Kidney (tissue), 14 donors: Measurements from ENCODE around the gene NFYC. TPM values are rescaled to one million over a fixed set of nuclear protein-coding genes. Genes with fewer than 3 reads are reported as not detected.
"Not testable (repeated sequence)": the region's sequence is repeated elsewhere in the genome, so short reads cannot be mapped to it uniquely, and the experiment has no call there.

Experiments
- DNase-seq, 5 donors: peaks; one replicate each; pipeline ENCODE4 v3.0.0-alpha.2; 2013 to 2020
- FAIRE-seq: peaks from 2 replicates; lab custom pipeline; 2012; peaks lifted over from hg19 to GRCh38; lab: Jason Lieb, UNC
- H3K27ac ChIP-seq, 2 donors: one replicate each; pipeline ENCODE4 v1.7.0; 2013; ENCODE audit warnings: low read depth in 2 of 2, low read length in 2 of 2, inconsistent platforms in 1 of 2
- H3K27me3 ChIP-seq: one replicate; pipeline ENCODE4 v1.7.1; 2013; ENCODE audit warnings: low read length, inconsistent platforms; ENCODE audit not compliant: control insufficient read depth, insufficient read depth
- H3K36me3 ChIP-seq, 3 donors: one replicate each; pipeline versions ENCODE4 v1.7.0 to v1.7.1; 2013; ENCODE audit warnings: low read length in 3 of 3, control low read depth in 1 of 3, inconsistent platforms in 1 of 3; ENCODE audit not compliant: insufficient read depth in 3 of 3, control insufficient read depth in 2 of 3
- H3K4me1 ChIP-seq, 3 donors: one replicate each; pipeline versions ENCODE4 v1.7.0 to v1.7.1; 2013; ENCODE audit warnings: low read length in 3 of 3, inconsistent platforms in 1 of 3, low read depth in 1 of 3; ENCODE audit not compliant: control insufficient read depth in 2 of 3, insufficient read depth in 2 of 3
- H3K4me3 ChIP-seq, 3 donors: one replicate each; pipeline versions ENCODE4 v1.7.0 to v1.8.1; 2013; ENCODE audit warnings: low read length in 3 of 3, control low read depth in 1 of 3, inconsistent platforms in 1 of 3
- H3K9ac ChIP-seq, 3 donors: one replicate each; pipeline versions ENCODE4 v1.7.0 to v1.7.1; 2013; ENCODE audit warnings: low read length in 3 of 3, control low read depth in 1 of 3, inconsistent platforms in 1 of 3
- H3K9me3 ChIP-seq, 3 donors: one replicate each; pipeline versions ENCODE4 v1.7.0 to v1.7.1; 2013; ENCODE audit warnings: low read length in 3 of 3, control low read depth in 1 of 3, inconsistent platforms in 1 of 3; ENCODE audit not compliant: control insufficient read depth in 2 of 3, insufficient read depth in 1 of 3
- CTCF ChIP-seq: IDR thresholded peaks from 3 replicates; pipeline ENCODE4 v1.5.1; 2012; ENCODE audit warnings: mild to moderate bottlenecking, moderate library complexity, borderline replicate concordance; ENCODE audit not compliant: insufficient read depth; ENCODE audit errors: extremely low read depth
- intact Hi-C: fragments of 100-400 bp; cut with DNase I; formaldehyde crosslinking; loops from one replicate; pipeline ENCODE4 v1.11.1; 2022
- polyA plus RNA-seq: library from polyadenylated mRNA; stranded (reverse); fragments of 350-450 nt; fragmentation: Illumina TruSeq; extraction: RNeasy Lipid Tissue Mini Kit (QIAGEN cat#74804); gene quantifications from one replicate; pipeline ENCODE4 v1.2.3, GENCODE V29; 2014; ENCODE audit warnings: low read depth, low replicate concordance; ENCODE audit not compliant: insufficient read depth
- total RNA-seq: library from RNA; stranded (reverse); fragmentation: NEBNext Ultra II Directional; extraction: Animal tissue kit (Norgen Biotek cat#: 25700); gene quantifications from one replicate; pipeline ENCODE4 v1.2.1, GENCODE V29; 2021
- donor health status: control.
- donor health status: control.
- donor health status: control.
- donor health status: control.
- donor health status: control.
- donor health status: DM: yes; HTN: yes; CAD: no.
- donor health status: Normal renal cell carcinoma (clear cell type).

NFYC gene
- total and polyA plus RNA-seq, 2 donors from 2014 or later: 52.1 to 69.3 TPM

- TF ChIP-seq CTCF: no peak
- no peak for DNase-seq
- intact Hi-C loops: no loop called here
These were observed 31.1 kb downstream of the NFYC start for GRCh38 chr1:40722622-40723021.

DNA sequence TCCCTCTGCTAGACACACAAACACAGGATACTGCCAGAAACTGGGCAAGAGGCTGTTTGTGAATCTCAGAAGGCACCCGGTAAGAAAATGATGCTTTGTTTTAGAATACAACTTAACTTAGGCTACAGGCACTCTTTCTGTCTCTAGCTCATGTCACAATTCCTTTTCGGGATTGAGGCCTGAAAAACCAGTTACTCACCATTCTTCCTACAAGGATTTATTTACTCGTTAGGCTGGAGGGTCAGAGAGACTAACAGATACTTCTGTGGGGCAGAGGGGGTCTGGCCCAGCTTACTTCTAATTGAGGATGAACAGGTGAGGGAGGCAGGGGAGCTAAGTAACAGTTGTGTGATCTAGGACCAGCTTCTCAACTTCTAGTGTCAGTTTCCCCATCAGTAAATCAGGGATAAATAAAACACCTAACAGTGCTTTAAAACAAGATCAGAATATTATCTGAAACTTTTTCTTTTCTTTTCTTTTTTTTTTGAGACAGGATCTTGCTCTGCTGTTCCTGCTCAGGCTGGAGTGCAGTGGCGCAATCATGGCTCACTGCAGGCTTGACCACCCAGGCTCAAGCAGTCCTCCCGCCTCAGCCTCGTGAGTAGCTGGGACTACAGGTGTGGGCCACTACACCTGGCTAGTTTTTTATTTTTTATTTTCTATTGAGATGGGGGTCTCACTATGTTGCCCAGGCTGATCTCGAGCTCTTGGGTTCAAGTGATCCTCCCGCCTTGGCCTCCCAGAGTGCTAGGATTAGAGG lies 31.9 kb downstream of the NFYC start:
- H3K4me1 ChIP-seq: peaks cover 0 to 15% (median 0%) of the 10 kb centered on the region in 3 donors
- H3K27ac ChIP-seq: no peak overlapping the region
- DNase-seq: no peak
- intact Hi-C loops: no loop called here
- FAIRE-seq: no peak
- no peaks in the 10 kb centered on the region for H3K36me3 ChIP-seq
- H3K4me3 ChIP-seq: no peak overlapping the region
- no peak overlapping the region for H3K9ac ChIP-seq
- TF ChIP-seq CTCF: no peak
- no peaks in the 10 kb centered on the region for H3K27me3 ChIP-seq
- H3K9me3 ChIP-seq: no peaks in the 10 kb centered on the region

More at GRCh38 chr1:40722622-40723021, 31.1 kb downstream of the NFYC start:
- Histone ChIP-seq H3K27ac (no peak overlapping the region), H3K4me1 (peaks cover 0 to 18% (median 0%) of the 10 kb centered on the region in 3 donors), H3K9me3 (no peaks in the 10 kb centered on the region), H3K9ac (no peak overlapping the region), H3K27me3 (no peaks in the 10 kb centered on the region), H3K4me3 (no peak overlapping the region), H3K36me3 (no peaks in the 10 kb centered on the region)
- FAIRE-seq: no peak

- H3K27ac ChIP-seq, H3K9ac ChIP-seq, H3K4me1 ChIP-seq, H3K27me3 ChIP-seq, intact Hi-C loops, H3K9me3 ChIP-seq, FAIRE-seq, H3K4me3 ChIP-seq, H3K36me3 ChIP-seq, DNase-seq: not testable (repeated sequence)
These were observed 36.2 kb downstream of the NFYC start for GRCh38 chr1:40727662-40728061.

DNA sequence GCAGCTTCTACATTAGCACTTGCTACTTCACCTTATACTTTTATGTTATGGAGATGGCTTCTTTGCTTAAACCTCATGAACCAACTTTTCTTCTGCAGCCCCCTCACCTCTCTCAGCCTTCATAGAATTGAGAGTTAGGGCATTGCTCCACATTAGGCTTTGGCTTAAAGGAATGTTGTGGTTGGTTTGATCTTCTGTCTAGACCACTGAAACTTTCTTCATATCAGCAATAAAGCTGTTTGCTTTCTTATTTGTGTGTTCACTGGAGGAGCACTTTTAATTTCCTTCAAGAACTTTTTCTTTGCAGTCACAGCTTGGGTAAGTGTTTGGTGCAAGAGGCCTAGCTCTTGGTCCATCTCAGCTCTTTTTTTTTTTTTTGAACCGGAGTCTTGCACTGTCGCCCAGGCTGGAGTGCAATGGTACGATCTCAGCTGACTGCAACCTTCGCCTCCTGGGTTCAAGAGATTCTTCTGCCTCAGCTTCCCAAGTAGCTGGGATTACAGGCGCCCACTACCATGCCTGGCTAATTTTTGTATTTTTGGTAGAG lies 37.9 kb downstream of the NFYC start:
- H3K9ac ChIP-seq, H3K27me3 ChIP-seq, intact Hi-C loops, H3K9me3 ChIP-seq, H3K27ac ChIP-seq, DNase-seq, FAIRE-seq, H3K4me1 ChIP-seq, H3K4me3 ChIP-seq, H3K36me3 ChIP-seq: not testable (repeated sequence)
